Measurements from ENCODE around the gene BAIAP2L2. TPM values are rescaled to one million over a fixed set of nuclear protein-coding genes. Genes with fewer than 3 reads are reported as not detected.

Gene BAIAP2L2
- total RNA-seq, 1 experiment from 2014 or later: 2.3 TPM

GRCh38 chr22:38085056-38085455 is 25.4 kb downstream of the BAIAP2L2 start:
- H3K4ac ChIP-seq (ENCODE audit: low read depth, low read length): no peak overlapping the region
- no peak overlapping the region for H4K91ac ChIP-seq (ENCODE audit: insufficient read length, low read depth, low read length)
- no peak overlapping the region for H3K4me2 ChIP-seq (ENCODE audit: insufficient read depth, insufficient read length, low read length)
- DNase-seq: no peak
- Mint-ChIP-seq H3K4me1 (peaks cover 13 to 38% of the 10 kb centered on the region in 2 experiments), H3K9me3 (no peaks in the 10 kb centered on the region), H3K27ac (peak overlapping the region in 1 of 3 experiments; percentile 62; a peak in 2 of 7 replicates), H3K27me3 (ENCODE audit: low read depth) (peaks cover 15% of the 10 kb centered on the region), H3K4me3 (no peak overlapping the region), H3K36me3 (ENCODE audit: insufficient read depth in 1 of 3, low read depth in 3 of 3) (peaks cover 1 to 10% (median 9%) of the 10 kb centered on the region in 3 experiments; a peak in 3 of 7 replicates)
- no peak overlapping the region for H3K14ac ChIP-seq (ENCODE audit: insufficient read depth, low read length)
- H3K23me2 ChIP-seq (ENCODE audit: insufficient read length, low read depth, low read length, poor library complexity, severe bottlenecking): no peaks in the 10 kb centered on the region
- no peak overlapping the region for H4K8ac ChIP-seq (replicated peaks; ENCODE audit: insufficient read length, low read depth, low read length)
- H3K79me2 ChIP-seq (ENCODE audit: insufficient read depth, low read length): no peaks in the 10 kb centered on the region
- no peaks in the 10 kb centered on the region for H3K9me3 ChIP-seq (ENCODE audit: control insufficient read depth, low read depth, low read length)
- no peaks in the 10 kb centered on the region; the same call in 1 of the 2 replicates for H3K4me1 ChIP-seq (ENCODE audit: insufficient read depth, low read length)
- H3K56ac ChIP-seq (ENCODE audit: insufficient read length, low read depth, low read length): no peak overlapping the region
- no peak overlapping the region for H2BK20ac ChIP-seq (ENCODE audit: low read depth, low read length, poor library complexity, severe bottlenecking)
- peaks cover 5% of the 10 kb centered on the region; the same call in 1 of the 2 replicates for H3K27me3 ChIP-seq (ENCODE audit: insufficient read depth, low read length)
- no peak overlapping the region for H3T11ph ChIP-seq (ENCODE audit: low read length)
- TF ChIP-seq CTCF (conservative IDR thresholded peaks at IDR 0.05): no peak
- H3K23ac ChIP-seq (ENCODE audit: insufficient read length, low read depth, low read length): no peak overlapping the region
- no peaks in the 10 kb centered on the region for H4K20me1 ChIP-seq (ENCODE audit: control insufficient read depth, insufficient read depth, insufficient read length)
- no peak overlapping the region for H3K9ac ChIP-seq (ENCODE audit: extremely low read depth, insufficient read length, low read length)
- no peak overlapping the region for H2BK5ac ChIP-seq (ENCODE audit: insufficient read length, low read length)
- WGBS (ENCODE audit: extremely low coverage, insufficient read length, low lambda C conversion rate): no CpG with 5 or more reads among the region's 12 CpGs
- H2BK15ac ChIP-seq (ENCODE audit: low read depth, low read length): 0 out of 2 replicates have a peak overlapping the region, but pooled peaks have one; percentile 26
- H3K27ac ChIP-seq (ENCODE audit: insufficient read length, low read depth, low read length): no peak overlapping the region
- H2BK120ac ChIP-seq (ENCODE audit: low read depth, low read length, poor library complexity, severe bottlenecking): no peak overlapping the region
- no peak overlapping the region for H2AFZ ChIP-seq (ENCODE audit: low read length)
- no peak overlapping the region for H3K18ac ChIP-seq (ENCODE audit: insufficient read length, low read depth, low read length)
- no peaks in the 10 kb centered on the region for H3K79me1 ChIP-seq (ENCODE audit: insufficient read depth, low read depth, low read length, poor library complexity, severe bottlenecking)
- H2AK5ac ChIP-seq (ENCODE audit: insufficient read length, low read length): no peak overlapping the region
- H2BK12ac ChIP-seq (ENCODE audit: insufficient read length, low read depth, low read length): no peak overlapping the region
- no peak overlapping the region for H4K5ac ChIP-seq (ENCODE audit: insufficient read length, low read depth, low read length)

All from H9 (cell line).